ENCODE results near the gene CCL8. TPM values are rescaled to one million over a fixed set of nuclear protein-coding genes. Genes with fewer than 3 reads are reported as not detected.

CCL8 gene
- total and polyA plus RNA-seq, 8 donors = 0.31 to 7.3 (median 0.70) TPM

DNA sequence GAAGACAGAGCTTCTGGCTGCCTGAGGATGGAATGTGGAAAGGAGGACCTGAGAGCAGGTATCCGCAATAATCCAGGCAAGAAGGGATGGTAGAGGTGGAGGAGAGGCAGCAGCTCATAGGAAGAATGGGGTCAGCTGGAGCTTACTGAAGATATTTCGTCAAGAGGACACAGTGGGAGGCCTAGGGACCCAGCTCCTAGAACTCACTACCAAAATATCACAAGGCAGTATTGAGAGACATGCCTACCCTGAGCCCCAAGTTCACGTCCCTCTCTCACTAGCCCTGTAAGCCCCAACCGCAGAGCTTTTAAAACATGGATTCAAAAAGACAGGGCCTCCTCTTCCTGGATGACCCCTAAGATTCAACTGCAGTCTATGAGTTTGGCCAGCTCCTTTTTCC lies 14.2 kb upstream of the CCL8 start:
- no peak overlapping the region for H3K27ac ChIP-seq
- no peak overlapping the region for H3K4me3 ChIP-seq
- H3K4me1 ChIP-seq = peaks cover 3 to 29% of the 10 kb centered on the region in 2 donors
- ATAC-seq (no peak), DNase-seq (no peak)
- H3K9me3 ChIP-seq = no peaks in the 10 kb centered on the region
- H3K36me3 ChIP-seq = no peaks in the 10 kb centered on the region
- no peaks in the 10 kb centered on the region for H3K27me3 ChIP-seq
- intact Hi-C loops (cut with DNase I) = loop anchor here in 1 of 2 donors (5.0 kb wide), 1 partner anchor 103 kb away; no protein-coding TSS in a partner anchor
- TF ChIP-seq, protein P1, sequence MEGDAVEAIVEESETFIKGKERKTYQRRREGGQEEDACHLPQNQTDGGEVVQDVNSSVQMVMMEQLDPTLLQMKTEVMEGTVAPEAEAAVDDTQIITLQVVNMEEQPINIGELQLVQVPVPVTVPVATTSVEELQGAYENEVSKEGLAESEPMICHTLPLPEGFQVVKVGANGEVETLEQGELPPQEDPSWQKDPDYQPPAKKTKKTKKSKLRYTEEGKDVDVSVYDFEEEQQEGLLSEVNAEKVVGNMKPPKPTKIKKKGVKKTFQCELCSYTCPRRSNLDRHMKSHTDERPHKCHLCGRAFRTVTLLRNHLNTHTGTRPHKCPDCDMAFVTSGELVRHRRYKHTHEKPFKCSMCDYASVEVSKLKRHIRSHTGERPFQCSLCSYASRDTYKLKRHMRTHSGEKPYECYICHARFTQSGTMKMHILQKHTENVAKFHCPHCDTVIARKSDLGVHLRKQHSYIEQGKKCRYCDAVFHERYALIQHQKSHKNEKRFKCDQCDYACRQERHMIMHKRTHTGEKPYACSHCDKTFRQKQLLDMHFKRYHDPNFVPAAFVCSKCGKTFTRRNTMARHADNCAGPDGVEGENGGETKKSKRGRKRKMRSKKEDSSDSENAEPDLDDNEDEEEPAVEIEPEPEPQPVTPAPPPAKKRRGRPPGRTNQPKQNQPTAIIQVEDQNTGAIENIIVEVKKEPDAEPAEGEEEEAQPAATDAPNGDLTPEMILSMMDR (IDR thresholded peaks at IDR 0.05) = no peak

DNA sequence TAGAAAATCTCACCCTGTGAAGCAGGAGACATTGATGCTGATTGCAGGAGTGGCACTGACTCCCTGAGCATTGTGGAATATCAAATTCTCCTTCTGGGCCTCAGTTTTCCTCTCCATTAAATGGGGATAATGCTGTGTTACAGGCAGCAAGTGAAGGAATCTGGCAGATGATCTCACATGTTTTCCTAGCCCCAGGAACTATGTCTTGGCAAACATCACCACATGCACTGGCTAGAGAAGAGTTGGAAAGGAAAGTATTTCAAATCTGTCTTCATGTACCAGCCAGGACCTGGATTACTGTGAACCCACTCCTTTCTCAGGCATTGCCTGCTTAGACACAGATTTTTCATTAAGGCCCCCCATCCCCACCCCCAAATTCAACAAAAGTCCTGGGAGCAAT lies 13.6 kb upstream of the CCL8 start:
- Histone ChIP-seq H3K9me3 (no peaks in the 10 kb centered on the region), H3K27me3 (no peaks in the 10 kb centered on the region), H3K36me3 (no peaks in the 10 kb centered on the region), H3K4me1 (peaks cover 3 to 29% of the 10 kb centered on the region in 2 donors), H3K27ac (no peak overlapping the region), H3K4me3 (no peak overlapping the region)
- DNase-seq (no peak), ATAC-seq (no peak)
- intact Hi-C loops (cut with DNase I) = loop anchor here in 1 of 2 donors (5.0 kb wide), 1 partner anchor 103 kb away; no protein-coding TSS in a partner anchor
- TF ChIP-seq, protein P1 (IDR thresholded peaks at IDR 0.05) = no peak

DNA sequence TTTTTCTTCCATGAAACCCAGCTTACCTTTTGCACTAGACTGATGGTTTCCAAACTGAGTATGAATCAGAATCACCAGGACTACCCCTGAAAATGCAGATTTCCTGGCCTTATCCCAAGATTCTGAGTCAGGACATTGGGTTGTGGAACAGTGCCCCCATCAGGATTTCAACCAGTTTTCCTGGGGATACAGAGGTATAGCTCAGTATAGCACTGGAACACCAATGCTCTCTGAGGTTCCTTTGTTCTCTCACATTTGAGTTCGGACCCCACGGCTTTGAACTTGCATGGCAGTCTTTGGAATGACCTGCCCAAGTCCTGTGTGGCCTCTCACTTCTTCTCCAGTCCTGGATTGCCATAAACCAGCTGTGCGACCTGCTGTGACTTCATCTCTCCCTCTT lies 12.8 kb upstream of the CCL8 start:
- intact Hi-C loops (cut with DNase I) = loop anchor here in 1 of 2 donors (5.0 kb wide), 1 partner anchor 104 kb away; no protein-coding TSS in a partner anchor
- H3K4me3 ChIP-seq = no peak overlapping the region
- H3K27ac ChIP-seq = peak overlapping the region in 1 of 2 donors; percentile 42
- H3K4me1 ChIP-seq = peaks cover 0 to 29% of the 10 kb centered on the region in 2 donors
- no peaks in the 10 kb centered on the region for H3K36me3 ChIP-seq
- no peak for DNase-seq
- no peaks in the 10 kb centered on the region for H3K27me3 ChIP-seq
- no peaks in the 10 kb centered on the region for H3K9me3 ChIP-seq
- TF ChIP-seq, protein P1 (IDR thresholded peaks at IDR 0.05) = peak in 1 of 2 donors; percentile 42
- peak; percentile 88 for ATAC-seq

DNA sequence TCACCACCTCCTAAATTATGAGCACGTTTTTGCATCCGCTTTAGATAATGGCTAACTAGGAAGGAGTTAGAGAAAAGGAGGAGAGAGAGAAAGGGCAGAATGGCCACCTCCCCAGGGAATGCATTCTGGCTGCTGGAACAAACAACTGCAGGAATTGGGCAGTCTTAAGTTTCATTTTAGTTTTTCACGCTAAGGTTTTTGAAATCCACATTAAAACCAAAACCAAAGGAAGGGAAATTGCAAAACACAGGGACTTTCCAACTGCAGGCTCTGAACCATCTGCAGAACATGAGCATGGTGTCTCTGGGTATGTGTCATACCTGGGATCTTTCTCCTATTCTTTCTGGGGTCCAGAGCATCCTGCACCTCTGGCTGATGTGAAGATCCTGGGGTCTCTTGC lies 12.1 kb upstream of the CCL8 start:
- no peaks in the 10 kb centered on the region for H3K36me3 ChIP-seq
- ATAC-seq (peak; percentile 40), DNase-seq (no peak)
- intact Hi-C loops (cut with DNase I) = loop anchor here in 1 of 2 donors (5.0 kb wide), 1 partner anchor 105 kb away; no protein-coding TSS in a partner anchor
- TF ChIP-seq, protein P1 (IDR thresholded peaks at IDR 0.05) = no peak
- H3K4me1 ChIP-seq = peaks cover 0 to 29% of the 10 kb centered on the region in 2 donors
- peak overlapping the region in 1 of 2 donors; percentile 42 for H3K27ac ChIP-seq
- H3K4me3 ChIP-seq = no peak overlapping the region
- H3K9me3 ChIP-seq = no peaks in the 10 kb centered on the region
- no peaks in the 10 kb centered on the region for H3K27me3 ChIP-seq

DNA sequence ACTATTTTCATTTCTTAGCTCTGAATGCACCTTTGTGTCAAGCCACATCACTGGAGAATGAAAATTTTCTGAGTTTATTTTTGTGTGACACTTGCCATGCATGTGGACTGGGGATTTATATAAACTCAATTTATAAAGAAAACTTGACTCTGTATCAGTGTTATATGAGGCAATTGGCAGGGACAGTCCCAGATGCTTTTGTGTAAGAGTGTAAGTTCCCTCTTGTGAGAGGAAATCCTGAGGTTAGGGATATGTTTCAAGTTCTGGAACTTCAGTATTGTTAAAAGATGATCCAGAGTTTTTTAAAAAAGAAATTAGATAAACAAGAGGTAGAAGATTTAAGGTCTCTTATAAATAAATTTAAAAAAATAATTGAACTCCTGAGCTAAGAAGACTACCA lies 10.9 kb upstream of the CCL8 start:
- H3K4me3 ChIP-seq = no peak overlapping the region
- H3K27me3 ChIP-seq = no peaks in the 10 kb centered on the region
- H3K36me3 ChIP-seq = no peaks in the 10 kb centered on the region
- DNase-seq (no peak), ATAC-seq (no peak)
- intact Hi-C loops (cut with DNase I) = loop anchor here in 1 of 2 donors (5.0 kb wide), 1 partner anchor 106 kb away; no protein-coding TSS in a partner anchor
- H3K27ac ChIP-seq = no peak overlapping the region
- H3K9me3 ChIP-seq = no peaks in the 10 kb centered on the region
- peaks cover 0 to 30% of the 10 kb centered on the region in 2 donors for H3K4me1 ChIP-seq
- TF ChIP-seq, protein P1 (IDR thresholded peaks at IDR 0.05) = no peak

Data from left lung (tissue), 10 donors.